ENCODE results near the gene PSMD14. TPM values are rescaled to one million over a fixed set of nuclear protein-coding genes. Genes with fewer than 3 reads are reported as not detected.

The PSMD14 gene
- total and polyA plus RNA-seq, 2 of the 8 experiments (the other 6 are each of a cell fraction or from before 2014, with no cell fraction given): 53.9 to 88.7 TPM

GRCh38 chr2:161402297-161402696, 94.1 kb downstream of the PSMD14 start:
- no peak overlapping the region for H2AK5ac ChIP-seq (ENCODE audit: low read depth, low read length)
- ChIA-PET CTCF (ENCODE audit: partially characterized antibody) (interaction anchor here (1.2 kb wide), 1 partner anchor 13 kb away, joined by 3 read pairs; no protein-coding TSS in a partner anchor), POLR2A (ENCODE audit: partially characterized antibody) (interaction anchor here (1.7 kb wide), 1 partner anchor 11 kb away, joined by 6 read pairs; no protein-coding TSS in a partner anchor)
- H2BK20ac ChIP-seq (ENCODE audit: low read length): no peak overlapping the region
- H3K4me3 ChIP-seq (ENCODE audit: extremely low read depth in 1 of 4, insufficient read depth in 2 of 4, low read depth in 3 of 4, low read length in 4 of 4): no peak overlapping the region
- no peak overlapping the region for H4K5ac ChIP-seq (ENCODE audit: insufficient read length, low read depth, low read length)
- no peak overlapping the region for H3K4me2 ChIP-seq (ENCODE audit: insufficient read depth in 1 of 2, low read depth in 2 of 2, low read length in 2 of 2)
- H2BK5ac ChIP-seq (ENCODE audit: low read depth, low read length): no peak overlapping the region
- H2BK120ac ChIP-seq (replicated peaks; ENCODE audit: low read depth, low read length): no peak overlapping the region
- no peak overlapping the region for H2AFZ ChIP-seq (ENCODE audit: low read length)
- no peak overlapping the region for H3K18ac ChIP-seq (ENCODE audit: extremely low read depth, low read length)
- no peak overlapping the region for H4K8ac ChIP-seq (ENCODE audit: extremely low read depth, insufficient read depth, low read length)
- H3K27me3 ChIP-seq (replicated peaks in 1 of 4; ENCODE audit: control insufficient read depth in 3 of 4, extremely low read depth in 1 of 4, insufficient read depth in 3 of 4, low read length in 3 of 4): peaks cover 0 to 1% (median 0%) of the 10 kb centered on the region in 4 experiments; a peak in 1 of 7 replicates
- H3K9me3 ChIP-seq (ENCODE audit: insufficient read depth in 2 of 2, low read depth in 1 of 2, low read length in 1 of 2): no peaks in the 10 kb centered on the region
- H3K79me1 ChIP-seq (ENCODE audit: low read depth, low read length): no peaks in the 10 kb centered on the region
- H3K4ac ChIP-seq (replicated peaks; ENCODE audit: insufficient read length, low read depth, low read length): no peak overlapping the region
- no peak overlapping the region for H3K23ac ChIP-seq (ENCODE audit: insufficient read length)
- H2BK15ac ChIP-seq (ENCODE audit: low read length): no peak overlapping the region
- no peak overlapping the region for H3K56ac ChIP-seq (replicated peaks; ENCODE audit: insufficient read length, low read depth, low read length)
- TF ChIP-seq MAFK (IDR thresholded peaks at IDR 0.05; ENCODE audit: low read depth, low read length) (no peak), ATF3 (IDR thresholded peaks at IDR 0.05; ENCODE audit: insufficient read depth, low read depth, low read length) (no peak), YY1 (IDR thresholded peaks at IDR 0.05; ENCODE audit: low read depth, low read length) (no peak), FOSL1 (IDR thresholded peaks at IDR 0.05; ENCODE audit: insufficient read depth, low read depth, low read length) (no peak), POU5F1 (IDR thresholded peaks at IDR 0.05; ENCODE audit: low read depth, low read length) (no peak)
- H3K9ac ChIP-seq (replicated peaks in 1 of 4; ENCODE audit: extremely low read depth in 1 of 4, low read depth in 3 of 4, low read length in 3 of 4): no peak overlapping the region
- no peak for FAIRE-seq
- no peaks in the 10 kb centered on the region for H3K4me1 ChIP-seq (replicated peaks in 1 of 4; ENCODE audit: control insufficient read depth in 3 of 4, insufficient read depth in 4 of 4, low read length in 3 of 4)
- no peaks in the 10 kb centered on the region for H4K20me1 ChIP-seq (replicated peaks in 1 of 2; ENCODE audit: control insufficient read depth in 1 of 2, insufficient read depth in 2 of 2, low read length in 2 of 2)
- 97% methylated on average over 4 of the region's 4 CpGs; no CpG with 5 or more reads in 1 of the 2 experiments for WGBS, 2 experiments (ENCODE audit: extremely low coverage in 1 of 2, insufficient coverage in 1 of 2, insufficient read length in 1 of 2, insufficient replicate concordance in 2 of 2, low coverage in 1 of 2, low lambda C conversion rate in 2 of 2, missing lambda C conversion rate in 1 of 2)
- H3K23me2 ChIP-seq (ENCODE audit: low read depth, low read length): no peaks in the 10 kb centered on the region
- H3K27ac ChIP-seq (ENCODE audit: low read depth, low read length): no peak overlapping the region
- peaks cover 0 to 10% (median 3%) of the 10 kb centered on the region in 4 experiments; a peak in 4 of 8 replicates for H3K36me3 ChIP-seq (ENCODE audit: control insufficient read depth in 2 of 4, insufficient read depth in 4 of 4, low read length in 3 of 4)
- no peak overlapping the region for H2BK12ac ChIP-seq (ENCODE audit: low read depth, low read length)
- no peak overlapping the region for H3K14ac ChIP-seq (ENCODE audit: insufficient read length)
- no peak overlapping the region for H4K91ac ChIP-seq (replicated peaks; ENCODE audit: insufficient read length, low read length)
- DNase-seq (ENCODE audit: low read depth in 1 of 2, low spot score in 2 of 2): no peak
- no peaks in the 10 kb centered on the region for H3K79me2 ChIP-seq (ENCODE audit: control insufficient read depth in 1 of 2, insufficient read depth in 2 of 2, low read length in 2 of 2)

All from H1 (cell line).